ENCODE measurements around the gene YBX1.

GRCh38 chr1:42744148-42744413, 61.9 kb downstream of the YBX1 start:
- TF ChIP-seq ZBTB17 (tag by site-specific recombination; IDR thresholded peaks at IDR 0.05) (no peak), ZNF549 (tag by site-specific recombination; IDR thresholded peaks at IDR 0.05) (no peak), TCF7L2 (IDR thresholded peaks at IDR 0.05; ENCODE audit: borderline replicate concordance, low read depth, low read length) (no peak), ZNF114 (tag by site-specific recombination; IDR thresholded peaks at IDR 0.05) (no peak)
- TF ChIP-seq, protein P1, sequence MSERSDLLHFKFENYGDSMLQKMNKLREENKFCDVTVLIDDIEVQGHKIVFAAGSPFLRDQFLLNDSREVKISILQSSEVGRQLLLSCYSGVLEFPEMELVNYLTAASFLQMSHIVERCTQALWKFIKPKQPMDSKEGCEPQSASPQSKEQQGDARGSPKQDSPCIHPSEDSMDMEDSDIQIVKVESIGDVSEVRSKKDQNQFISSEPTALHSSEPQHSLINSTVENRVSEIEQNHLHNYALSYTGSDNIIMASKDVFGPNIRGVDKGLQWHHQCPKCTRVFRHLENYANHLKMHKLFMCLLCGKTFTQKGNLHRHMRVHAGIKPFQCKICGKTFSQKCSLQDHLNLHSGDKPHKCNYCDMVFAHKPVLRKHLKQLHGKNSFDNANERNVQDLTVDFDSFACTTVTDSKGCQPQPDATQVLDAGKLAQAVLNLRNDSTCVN (tag by site-specific recombination; optimal IDR thresholded peaks at IDR 0.05): no peak
- TF ChIP-seq, protein P2, sequence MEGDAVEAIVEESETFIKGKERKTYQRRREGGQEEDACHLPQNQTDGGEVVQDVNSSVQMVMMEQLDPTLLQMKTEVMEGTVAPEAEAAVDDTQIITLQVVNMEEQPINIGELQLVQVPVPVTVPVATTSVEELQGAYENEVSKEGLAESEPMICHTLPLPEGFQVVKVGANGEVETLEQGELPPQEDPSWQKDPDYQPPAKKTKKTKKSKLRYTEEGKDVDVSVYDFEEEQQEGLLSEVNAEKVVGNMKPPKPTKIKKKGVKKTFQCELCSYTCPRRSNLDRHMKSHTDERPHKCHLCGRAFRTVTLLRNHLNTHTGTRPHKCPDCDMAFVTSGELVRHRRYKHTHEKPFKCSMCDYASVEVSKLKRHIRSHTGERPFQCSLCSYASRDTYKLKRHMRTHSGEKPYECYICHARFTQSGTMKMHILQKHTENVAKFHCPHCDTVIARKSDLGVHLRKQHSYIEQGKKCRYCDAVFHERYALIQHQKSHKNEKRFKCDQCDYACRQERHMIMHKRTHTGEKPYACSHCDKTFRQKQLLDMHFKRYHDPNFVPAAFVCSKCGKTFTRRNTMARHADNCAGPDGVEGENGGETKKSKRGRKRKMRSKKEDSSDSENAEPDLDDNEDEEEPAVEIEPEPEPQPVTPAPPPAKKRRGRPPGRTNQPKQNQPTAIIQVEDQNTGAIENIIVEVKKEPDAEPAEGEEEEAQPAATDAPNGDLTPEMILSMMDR (tag by site-specific recombination; IDR thresholded peaks at IDR 0.05): no peak

Data from HEK293 (cell line).